Activated CD4-positive, alpha-beta T cell treated with anti-CD3 and anti-CD28 coated beads, Interleukin-2, Interleukin-4, amounts not matched to agents 100 ng/mL and 50 ng/mL, durations not matched to agents 16 hours and 8 hours (primary cell): ENCODE data around the gene DEGS1.

Experiments
- DNase-seq: peaks from one replicate; pipeline ENCODE4 v3.0.0-alpha.2; 2020; ENCODE audit warnings: low spot score

The DEGS1 gene

GRCh38 chr1:224213438-224214119, 30.5 kb downstream of the DEGS1 start:
- no peak for DNase-seq

DNA sequence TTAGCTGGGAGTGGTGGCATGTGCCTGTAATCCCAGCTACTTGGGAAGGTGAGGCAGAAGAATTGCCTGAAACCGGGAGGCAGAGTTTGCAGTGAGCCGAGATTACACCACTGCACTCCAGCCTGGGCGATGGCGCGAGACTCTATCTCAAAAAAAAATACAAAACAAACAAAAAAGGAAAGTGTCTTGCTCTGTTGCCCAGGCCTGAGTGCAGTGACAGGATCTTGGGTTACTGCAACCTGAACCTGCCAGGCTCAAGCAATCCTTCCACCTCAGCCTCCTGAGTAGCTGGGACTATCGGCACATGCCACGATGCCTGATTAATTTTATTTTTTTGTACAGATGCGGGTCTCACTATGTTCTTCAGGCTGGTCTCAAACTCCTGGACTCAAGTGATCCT, 33.3 kb downstream of the DEGS1 start:
- no peak for DNase-seq

- DNase-seq: no peak
These were observed 34.9 kb downstream of the DEGS1 start for GRCh38 chr1:224217655-224218623.

DNA sequence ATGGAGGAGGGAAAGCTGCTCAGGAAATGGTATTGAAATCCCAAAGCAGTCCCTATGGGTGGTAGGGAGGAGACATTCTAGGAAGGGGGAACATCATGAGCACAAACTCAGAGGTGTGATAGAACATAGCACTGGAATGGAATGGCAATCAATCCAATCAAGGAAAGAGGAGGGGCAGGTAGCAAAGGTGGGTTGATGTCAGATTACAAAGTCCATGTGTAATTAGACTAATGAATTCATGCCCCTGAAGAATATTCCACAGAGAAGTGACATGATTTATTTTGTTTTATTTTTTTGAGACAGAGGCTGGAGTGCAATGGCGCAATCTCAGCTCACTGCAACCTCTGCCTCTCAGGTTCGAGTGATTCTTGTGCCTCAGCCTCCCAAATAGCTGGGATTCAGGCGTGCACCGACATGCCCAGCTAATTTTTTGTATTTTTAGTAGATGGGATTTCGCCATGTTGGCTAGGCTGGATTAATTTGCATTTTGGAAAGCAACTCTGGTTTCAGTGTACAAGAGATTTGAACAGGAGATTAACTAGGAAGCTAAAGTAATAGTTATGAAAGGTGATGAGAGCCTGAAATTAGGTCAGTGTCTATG, 36.1 kb downstream of the DEGS1 start:
- DNase-seq: no peak

- DNase-seq: no peak
These were observed 36.6 kb downstream of the DEGS1 start for GRCh38 chr1:224219612-224220059.

GRCh38 chr1:224223819-224224714, 41.0 kb downstream of the DEGS1 start:
- no peak for DNase-seq

DNA sequence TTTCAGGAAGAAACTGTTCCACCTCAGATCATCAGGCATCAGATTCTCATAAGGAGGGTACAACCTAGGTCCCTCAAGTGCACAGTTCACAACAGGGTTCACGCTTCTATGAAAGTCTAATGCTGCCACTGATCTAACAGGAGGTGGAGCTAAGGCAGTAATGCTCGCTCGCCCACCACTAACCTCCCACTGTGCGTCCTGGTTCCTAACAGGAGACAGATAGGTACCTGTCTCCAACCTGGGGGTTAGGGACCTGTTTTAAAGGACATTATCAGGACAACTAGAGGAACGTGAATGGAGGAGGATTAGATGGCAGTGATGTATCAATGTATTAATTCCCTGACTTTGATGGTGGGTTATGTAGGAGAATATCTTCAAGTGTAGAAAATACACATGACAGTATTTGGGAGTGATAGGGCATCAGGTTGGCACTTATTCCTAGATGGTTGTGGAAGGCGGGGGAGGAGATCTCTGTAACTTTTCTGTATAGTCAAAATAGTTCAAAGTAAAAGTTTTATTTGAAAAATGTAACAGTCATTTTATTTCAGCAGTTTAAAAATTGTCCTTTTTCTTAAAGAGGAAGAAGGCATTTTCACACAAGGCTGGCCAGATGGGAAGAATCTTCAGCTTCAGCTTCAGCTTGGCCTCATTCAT, 43.9 kb downstream of the DEGS1 start:
- no peak for DNase-seq

GRCh38 chr1:224234017-224234416, 51.0 kb downstream of the DEGS1 start:
- no peak for DNase-seq

- no peak for DNase-seq
These were observed 52.9 kb downstream of the DEGS1 start for GRCh38 chr1:224235813-224236493.

DNA sequence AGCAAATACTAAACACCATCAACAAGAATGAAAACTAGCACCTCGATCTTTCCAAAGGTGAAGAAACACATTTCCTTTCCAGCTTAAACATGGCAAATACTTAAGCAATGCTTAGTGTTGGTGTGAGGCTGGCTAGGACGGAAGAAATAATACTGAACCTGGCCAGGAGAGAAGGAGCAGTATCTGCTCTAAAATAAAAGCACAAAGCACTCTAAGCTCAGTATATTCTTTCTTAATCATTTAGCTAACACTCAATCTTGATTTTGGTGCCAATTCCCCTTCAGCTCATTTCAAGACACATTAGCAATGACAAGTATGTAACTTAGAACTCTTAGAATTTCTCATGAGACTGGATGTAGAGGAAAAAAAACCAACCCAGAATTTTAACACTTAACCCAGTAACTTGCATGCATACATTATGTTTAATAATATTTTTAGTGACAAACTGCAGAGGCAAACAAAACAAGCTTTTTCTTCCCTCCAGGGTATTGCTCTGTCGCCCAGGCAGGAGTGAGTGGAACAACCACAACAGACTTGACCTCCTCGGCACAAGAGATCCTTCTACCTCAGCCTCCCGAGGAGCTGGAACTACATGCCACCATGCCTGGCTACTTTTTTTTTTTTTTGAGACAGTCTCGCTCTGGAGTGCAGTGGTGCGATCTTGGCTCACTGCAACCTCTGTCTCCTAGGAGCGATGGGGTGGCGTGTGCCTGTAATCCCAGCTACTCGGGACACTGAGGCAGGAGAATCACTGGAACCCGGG, 54.3 kb downstream of the DEGS1 start:
- DNase-seq: no peak

GRCh38 chr1:224238212-224238611, 55.2 kb downstream of the DEGS1 start:
- no peak for DNase-seq

DNA sequence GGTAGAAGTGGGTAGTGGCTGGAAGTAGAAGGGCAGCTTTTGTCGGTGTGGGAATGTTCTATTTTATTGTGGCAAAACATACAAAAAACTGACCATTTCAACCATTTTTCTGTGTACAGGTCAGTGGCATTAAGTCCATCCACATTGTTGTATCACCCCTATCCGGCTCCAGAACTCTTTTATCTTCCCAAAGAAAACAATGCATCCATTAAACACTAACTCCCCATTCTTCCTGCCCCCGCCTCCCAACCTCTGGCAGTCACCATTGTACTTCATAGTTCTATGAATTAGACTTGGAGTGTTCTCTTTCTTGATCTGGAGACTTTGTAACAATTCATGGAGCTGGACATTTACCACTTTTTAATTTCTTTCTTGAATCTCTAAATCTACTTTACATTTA, 55.7 kb downstream of the DEGS1 start:
- no peak for DNase-seq
